HepG2 (cell line): ENCODE results near the gene SIK2.

Source experiments
- CTCF ChIP-seq: sonication (generic); formaldehyde crosslinking; IDR thresholded peaks from 2 replicates; pipeline ENCODE4 v1.5.0; 2020; ENCODE audit warnings: mild to moderate bottlenecking, missing genetic modification reagents, moderate library complexity
- EP300 ChIP-seq, 3 experiments: sonication (generic) in 1 of 3; formaldehyde crosslinking in 1 of 3; IDR thresholded peaks; 2 replicates each; pipeline versions ENCODE4 v1.5.1 to v1.6.1; 2011 to 2020; ENCODE audit warnings: low read depth in 2 of 3, low read length in 2 of 3, borderline replicate concordance in 1 of 3, improper control_type of control experiment in 1 of 3, mild to moderate bottlenecking in 1 of 3, missing genetic modification reagents in 1 of 3, moderate library complexity in 1 of 3
- FOXM1 ChIP-seq: sonication (generic); formaldehyde crosslinking; IDR thresholded peaks from 2 replicates; pipeline ENCODE4 v1.5.0; 2020; ENCODE audit warnings: missing genetic modification reagents
- HOXA5 ChIP-seq: sonication (generic); formaldehyde crosslinking; IDR thresholded peaks from 2 replicates; pipeline ENCODE4 v1.4.0; 2020; ENCODE audit warnings: missing genetic modification reagents
- MAFF ChIP-seq: IDR thresholded peaks from 2 replicates; pipeline ENCODE4 v1.6.1; 2011; ENCODE audit warnings: low read depth, low read length, improper control_type of control experiment
- POLR2AphosphoS5 ChIP-seq: IDR thresholded peaks from 2 replicates; pipeline ENCODE4 v1.6.1; 2012; ENCODE audit warnings: low read depth, low read length
- ZNF296 ChIP-seq: sonication (generic); formaldehyde crosslinking; conservative IDR thresholded peaks from 2 replicates; pipeline ENCODE4 v1.5.0; 2020; ENCODE audit warnings: mild to moderate bottlenecking, missing genetic modification reagents
- ZNF800 ChIP-seq: sonication (generic); formaldehyde crosslinking; IDR thresholded peaks from 2 replicates; pipeline ENCODE4 v1.4.0; 2020; ENCODE audit warnings: missing genetic modification reagents

GRCh38 chr11:111624608-111625007 lies 22.4 kb downstream of the SIK2 start:
- no peak for TF ChIP-seq HOXA5 (CRISPR knock-in tag)
- no peak for TF ChIP-seq EP300 (IDR thresholded peaks at IDR 0.05; ENCODE audit: low read depth in 2 of 2, low read length in 2 of 2)
- no peak for TF ChIP-seq EP300 (CRISPR knock-in tag; IDR thresholded peaks at IDR 0.05; ENCODE audit: borderline replicate concordance)
- no peak for TF ChIP-seq FOXM1 (CRISPR knock-in tag)
- TF ChIP-seq MAFF = no peak
- TF ChIP-seq ZNF296 (CRISPR knock-in tag) = no peak
- TF ChIP-seq ZNF800 (CRISPR knock-in tag) = no peak
- TF ChIP-seq CTCF (CRISPR knock-in tag) = no peak
- no peak for TF ChIP-seq POLR2AphosphoS5
